ENCODE measurements around the gene ANKRD11.

ANKRD11 gene

DNA sequence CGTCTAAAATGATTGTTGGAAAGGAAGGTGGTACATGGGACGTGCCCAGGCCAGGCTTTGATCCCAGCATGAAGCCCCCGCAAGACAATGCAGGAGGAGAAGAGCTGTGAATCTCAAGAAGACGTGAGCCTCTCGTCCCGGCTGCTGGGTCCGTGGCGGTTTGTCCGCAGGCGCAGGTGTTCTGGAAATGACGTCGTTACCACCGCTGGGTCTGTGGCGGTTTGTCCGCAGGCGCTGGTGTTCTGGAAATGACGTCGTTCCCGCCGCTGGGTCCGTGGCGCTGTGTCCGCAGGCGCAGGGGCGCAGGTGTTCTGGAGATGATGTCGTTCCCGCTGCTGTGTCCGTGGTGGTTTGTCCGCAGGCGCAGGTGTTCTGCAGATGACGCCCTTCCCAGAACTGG is 31.9 kb upstream of the ANKRD11 start:
- TF ChIP-seq, protein P1, sequence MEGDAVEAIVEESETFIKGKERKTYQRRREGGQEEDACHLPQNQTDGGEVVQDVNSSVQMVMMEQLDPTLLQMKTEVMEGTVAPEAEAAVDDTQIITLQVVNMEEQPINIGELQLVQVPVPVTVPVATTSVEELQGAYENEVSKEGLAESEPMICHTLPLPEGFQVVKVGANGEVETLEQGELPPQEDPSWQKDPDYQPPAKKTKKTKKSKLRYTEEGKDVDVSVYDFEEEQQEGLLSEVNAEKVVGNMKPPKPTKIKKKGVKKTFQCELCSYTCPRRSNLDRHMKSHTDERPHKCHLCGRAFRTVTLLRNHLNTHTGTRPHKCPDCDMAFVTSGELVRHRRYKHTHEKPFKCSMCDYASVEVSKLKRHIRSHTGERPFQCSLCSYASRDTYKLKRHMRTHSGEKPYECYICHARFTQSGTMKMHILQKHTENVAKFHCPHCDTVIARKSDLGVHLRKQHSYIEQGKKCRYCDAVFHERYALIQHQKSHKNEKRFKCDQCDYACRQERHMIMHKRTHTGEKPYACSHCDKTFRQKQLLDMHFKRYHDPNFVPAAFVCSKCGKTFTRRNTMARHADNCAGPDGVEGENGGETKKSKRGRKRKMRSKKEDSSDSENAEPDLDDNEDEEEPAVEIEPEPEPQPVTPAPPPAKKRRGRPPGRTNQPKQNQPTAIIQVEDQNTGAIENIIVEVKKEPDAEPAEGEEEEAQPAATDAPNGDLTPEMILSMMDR (IDR thresholded peaks at IDR 0.05): no peak
- TF ChIP-seq ZFX (IDR thresholded peaks at IDR 0.05; ENCODE audit: borderline replicate concordance): no peak
- no peak overlapping the region for H3K27ac ChIP-seq

DNA sequence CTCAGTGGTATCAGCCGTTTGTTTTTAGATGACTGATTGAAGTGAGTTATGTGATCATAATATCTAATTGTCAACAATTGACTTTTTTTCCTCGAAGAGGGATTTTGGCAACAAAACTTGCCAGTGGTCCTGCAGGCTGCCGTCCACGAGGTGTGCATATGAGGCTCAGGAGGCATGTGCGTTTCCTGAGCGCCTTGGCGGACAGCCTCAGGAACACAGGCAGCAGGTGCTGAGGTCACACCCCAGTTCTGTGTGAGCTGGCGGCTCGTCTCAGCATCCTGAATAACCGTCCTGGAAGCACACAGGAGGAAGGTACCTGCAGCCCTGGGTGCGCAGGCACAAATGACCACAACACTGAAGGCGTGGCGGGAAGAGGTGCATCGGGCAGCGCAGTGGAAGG is 29.5 kb upstream of the ANKRD11 start:
- no peak overlapping the region for H3K27ac ChIP-seq
- TF ChIP-seq, protein P1 (IDR thresholded peaks at IDR 0.05): no peak
- TF ChIP-seq ZFX (IDR thresholded peaks at IDR 0.05; ENCODE audit: borderline replicate concordance): no peak

DNA sequence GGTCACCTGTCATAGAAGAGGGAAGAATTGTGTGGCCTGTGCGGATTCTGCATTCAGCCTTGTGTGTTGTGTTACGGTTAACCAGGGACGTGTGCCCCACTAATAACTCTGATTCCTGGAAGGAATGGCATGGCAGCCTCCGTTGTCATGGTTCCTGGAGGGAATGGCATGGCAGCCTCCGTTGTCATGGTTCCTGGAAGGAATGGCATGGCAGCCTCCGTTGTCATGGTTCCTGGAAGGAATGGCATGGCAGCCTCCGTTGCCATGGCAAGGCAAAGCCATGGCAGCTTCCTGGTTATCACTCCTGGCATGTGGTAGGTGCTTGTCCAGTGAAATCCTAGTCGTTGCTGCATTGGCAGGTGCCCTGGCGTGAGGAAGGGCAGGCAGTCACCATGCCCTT is 26.8 kb upstream of the ANKRD11 start:
- TF ChIP-seq, protein P1 (IDR thresholded peaks at IDR 0.05): no peak
- no peak for TF ChIP-seq ZFX (IDR thresholded peaks at IDR 0.05; ENCODE audit: borderline replicate concordance)
- no peak overlapping the region for H3K27ac ChIP-seq

DNA sequence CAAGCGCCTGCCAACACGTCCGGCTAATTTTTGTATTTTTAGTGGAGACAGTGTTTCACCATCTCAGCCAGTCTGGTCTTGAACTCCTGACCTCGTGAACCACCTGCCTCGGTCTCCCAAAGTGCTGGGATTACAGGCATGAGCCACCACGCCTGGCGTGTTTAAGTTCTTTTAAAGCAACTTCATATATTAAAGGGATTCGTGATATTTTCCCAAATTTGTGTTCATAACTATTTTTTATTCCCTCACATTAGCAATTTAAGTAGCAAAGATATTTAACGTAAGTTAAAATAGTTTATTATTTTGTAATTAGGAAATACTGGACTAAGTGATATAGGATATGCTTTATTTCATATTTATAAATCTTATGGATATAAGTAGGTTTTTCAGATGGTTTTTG is 22.1 kb upstream of the ANKRD11 start:
- TF ChIP-seq ZFX (IDR thresholded peaks at IDR 0.05; ENCODE audit: borderline replicate concordance): no peak
- TF ChIP-seq, protein P1 (IDR thresholded peaks at IDR 0.05): no peak
- no peak overlapping the region for H3K27ac ChIP-seq

DNA sequence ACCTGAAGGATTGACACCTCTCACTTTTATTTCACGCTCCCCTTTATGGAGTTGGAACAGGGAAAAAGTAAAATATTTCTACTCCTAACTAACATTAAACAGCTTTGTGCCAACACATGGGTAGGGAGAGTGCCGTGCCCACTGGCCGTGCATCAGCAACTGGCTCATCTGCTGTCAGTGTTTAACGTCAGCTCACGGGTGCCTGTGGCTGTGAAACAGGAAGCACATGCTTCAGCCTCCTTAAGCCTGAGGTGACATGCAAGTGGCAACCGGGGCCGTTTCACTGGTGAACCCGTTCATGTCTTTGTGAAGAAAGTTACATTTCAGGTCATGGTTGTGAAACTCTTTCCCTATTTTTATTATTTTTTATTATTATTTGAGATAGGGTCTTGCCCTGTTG is 21.0 kb upstream of the ANKRD11 start:
- TF ChIP-seq ZFX (IDR thresholded peaks at IDR 0.05; ENCODE audit: borderline replicate concordance): no peak
- TF ChIP-seq, protein P1 (IDR thresholded peaks at IDR 0.05): no peak
- H3K27ac ChIP-seq: no peak overlapping the region

DNA sequence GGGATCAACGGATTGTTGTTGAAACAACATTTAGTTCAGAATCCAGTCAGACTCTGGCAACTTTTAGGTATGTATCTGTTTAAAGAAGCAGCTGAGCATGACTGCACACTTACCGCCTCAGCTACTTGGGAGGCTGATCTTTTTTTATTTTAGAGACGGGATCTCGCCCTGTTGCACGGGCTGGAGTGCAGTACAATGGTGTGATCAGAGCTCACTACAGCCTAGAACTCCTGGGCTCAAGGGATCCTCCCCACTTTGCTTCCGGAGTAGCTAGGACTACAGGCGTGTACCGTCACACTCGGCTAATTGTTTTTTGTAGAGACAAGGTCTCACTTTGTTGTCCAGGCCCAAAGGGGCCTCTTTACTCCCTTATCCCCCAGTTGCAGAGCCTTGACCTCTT is 20.2 kb upstream of the ANKRD11 start:
- TF ChIP-seq ZFX (IDR thresholded peaks at IDR 0.05; ENCODE audit: borderline replicate concordance): no peak
- TF ChIP-seq, protein P1 (IDR thresholded peaks at IDR 0.05): no peak
- no peak overlapping the region for H3K27ac ChIP-seq

DNA sequence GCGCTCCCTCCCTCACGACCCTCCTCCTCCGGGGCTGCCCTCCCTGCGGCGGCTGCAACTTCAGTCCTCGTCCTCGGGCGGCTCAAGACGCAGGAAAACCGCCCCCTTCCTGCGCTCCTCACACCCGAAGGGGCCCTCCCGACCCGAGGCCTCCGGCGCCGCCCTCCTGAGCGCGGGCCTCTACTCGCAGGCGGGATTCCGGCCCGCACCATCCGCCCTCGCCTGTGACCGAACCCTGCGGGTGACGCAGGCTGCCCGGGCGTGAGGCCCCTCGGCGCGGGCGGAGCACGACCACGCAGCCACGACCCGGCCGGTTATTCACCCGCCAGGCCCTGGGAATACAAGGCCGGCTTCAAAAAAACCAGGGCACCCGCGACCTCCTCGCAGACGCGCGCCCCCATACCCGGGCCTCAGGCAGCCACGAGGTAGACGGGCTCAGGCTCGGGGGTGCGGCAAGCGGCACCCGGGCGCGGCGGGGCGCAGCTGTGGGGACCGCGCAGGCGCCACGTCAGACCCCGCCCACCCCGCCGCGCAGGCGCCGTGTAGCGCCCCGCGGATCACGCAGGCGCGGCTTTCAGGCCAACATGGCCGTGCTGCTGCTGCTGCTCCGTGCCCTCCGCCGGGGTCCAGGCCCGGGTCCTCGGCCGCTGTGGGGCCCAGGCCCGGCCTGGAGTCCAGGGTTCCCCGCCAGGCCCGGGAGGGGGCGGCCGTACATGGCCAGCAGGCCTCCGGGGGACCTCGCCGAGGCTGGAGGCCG is 17.7 kb upstream of the ANKRD11 start, which contains the start of gene SPG7:
Gene SPG7, plus strand, starts transcription at position 570 of the 757 bp plus-strand sequence. Its CDS starts 15 bp downstream, at position 585.
- no peak for TF ChIP-seq ZFX (IDR thresholded peaks at IDR 0.05; ENCODE audit: borderline replicate concordance)
- TF ChIP-seq, protein P1 (IDR thresholded peaks at IDR 0.05): no peak
- H3K27ac ChIP-seq: peak within 1 kb of the TSS; percentile 80

Data from 22Rv1 (cell line).